ENCODE measurements around the gene RASGRP3. TPM values are rescaled to one million over a fixed set of nuclear protein-coding genes. Genes with fewer than 3 reads are reported as not detected.

RASGRP3 gene
- total RNA-seq, 4 donors from 2014 or later: 2.4 to 15.8 (median 4.3) TPM

GRCh38 chr2:33496150-33496549 is 19.7 kb downstream of the RASGRP3 start:
- DNase-seq (ENCODE audit: low spot score in 2 of 2): no peak
- intact Hi-C loops (cut with DNase I; ENCODE audit: low total_unique reads): no loop called here
- no peak overlapping the region for H3K4me3 ChIP-seq (ENCODE audit: low read depth, poor library complexity, severe bottlenecking)
- TF ChIP-seq POLR2A (IDR thresholded peaks at IDR 0.05) (no peak), CTCF (IDR thresholded peaks at IDR 0.05) (no peak)
- WGBS, 2 donors: 56 to 65% methylated on average over 2 of the region's 2 CpGs

- 74 to 79% methylated on average over 2 of the region's 2 CpGs for WGBS, 2 donors
- no peak for DNase-seq (ENCODE audit: low spot score in 2 of 2)
These were observed 20.3 kb downstream of the RASGRP3 start for GRCh38 chr2:33496726-33497125.

GRCh38 chr2:33497221-33497650 is 20.8 kb downstream of the RASGRP3 start:
- no peak overlapping the region for H3K4me3 ChIP-seq (ENCODE audit: low read depth, poor library complexity, severe bottlenecking)
- intact Hi-C loops (cut with DNase I; ENCODE audit: low total_unique reads): no loop called here
- TF ChIP-seq CTCF (IDR thresholded peaks at IDR 0.05) (no peak), POLR2A (IDR thresholded peaks at IDR 0.05) (no peak)
- no peak for DNase-seq (ENCODE audit: low spot score in 2 of 2)

More at GRCh38 chr2:33496726-33497125, 20.3 kb downstream of the RASGRP3 start:
- H3K4me3 ChIP-seq (ENCODE audit: low read depth, poor library complexity, severe bottlenecking): no peak overlapping the region
- no peak for TF ChIP-seq POLR2A (IDR thresholded peaks at IDR 0.05)
- no peak for TF ChIP-seq CTCF (IDR thresholded peaks at IDR 0.05)
- intact Hi-C loops (cut with DNase I; ENCODE audit: low total_unique reads): no loop called here

GRCh38 chr2:33498291-33498956 is 22.0 kb downstream of the RASGRP3 start:
- 72 to 80% methylated on average over 5 of the region's 5 CpGs for WGBS, 2 donors
- DNase-seq (ENCODE audit: low spot score in 2 of 2): no peak
- intact Hi-C loops (cut with DNase I; ENCODE audit: low total_unique reads): no loop called here
- no peak overlapping the region for H3K4me3 ChIP-seq (ENCODE audit: low read depth, poor library complexity, severe bottlenecking)
- TF ChIP-seq POLR2A (IDR thresholded peaks at IDR 0.05) (no peak), CTCF (IDR thresholded peaks at IDR 0.05) (no peak)

GRCh38 chr2:33500177-33500576 is 23.7 kb downstream of the RASGRP3 start:
- H3K4me3 ChIP-seq (ENCODE audit: low read depth, poor library complexity, severe bottlenecking): no peak overlapping the region
- TF ChIP-seq POLR2A (IDR thresholded peaks at IDR 0.05) (no peak), CTCF (IDR thresholded peaks at IDR 0.05) (no peak)
- WGBS, 2 donors: 85 to 94% methylated on average over 5 of the region's 5 CpGs
- DNase-seq (ENCODE audit: low spot score in 2 of 2): no peak
- intact Hi-C loops (cut with DNase I; ENCODE audit: low total_unique reads): no loop called here

GRCh38 chr2:33502025-33502424 is 25.6 kb downstream of the RASGRP3 start:
- DNase-seq (ENCODE audit: low spot score in 2 of 2): no peak
- no peak overlapping the region for H3K4me3 ChIP-seq (ENCODE audit: low read depth, poor library complexity, severe bottlenecking)
- intact Hi-C loops (cut with DNase I; ENCODE audit: low total_unique reads): no loop called here
- TF ChIP-seq CTCF (IDR thresholded peaks at IDR 0.05) (no peak), POLR2A (IDR thresholded peaks at IDR 0.05) (no peak)
- 79 to 86% methylated on average over 2 of the region's 2 CpGs for WGBS, 2 donors

Measured in lower leg skin (tissue), 4 donors.